Stimulated activated naive CD8-positive, alpha-beta T cell treated with anti-CD3 and anti-CD28 coated beads, Interleukin-15, Interleukin-2, amounts not matched to agents 100 ng/mL and 50 ng/mL, for 24 hours (primary cell): Measurements from ENCODE around the gene MMRN1.
A peak's percentile ranks its signal among the peaks of the same experiment; 100 is the strongest.
"Not testable (repeated sequence)": the region's sequence is repeated elsewhere in the genome, so short reads cannot be mapped to it uniquely, and the experiment has no call there.

Source experiments
- H3K27ac Mint-ChIP-seq: one replicate; pipeline ENCODE4 v1.8.0; 2021; ENCODE audit warnings: mild to moderate bottlenecking, mixed read lengths
- H3K27me3 Mint-ChIP-seq: one replicate; pipeline ENCODE4 v1.8.0; 2021; ENCODE audit warnings: mixed read lengths
- H3K36me3 Mint-ChIP-seq: one replicate; pipeline ENCODE4 v1.8.0; 2021; ENCODE audit warnings: low read depth, mixed read lengths
- H3K4me1 Mint-ChIP-seq: one replicate; pipeline ENCODE4 v1.8.0; 2021; ENCODE audit warnings: low read depth, mixed read lengths
- H3K4me3 Mint-ChIP-seq: one replicate; pipeline ENCODE4 v1.8.0; 2021; ENCODE audit warnings: mild to moderate bottlenecking, mixed read lengths
- H3K9me3 Mint-ChIP-seq: one replicate; pipeline ENCODE4 v1.8.0; 2021; ENCODE audit warnings: mixed read lengths

The MMRN1 gene

DNA sequence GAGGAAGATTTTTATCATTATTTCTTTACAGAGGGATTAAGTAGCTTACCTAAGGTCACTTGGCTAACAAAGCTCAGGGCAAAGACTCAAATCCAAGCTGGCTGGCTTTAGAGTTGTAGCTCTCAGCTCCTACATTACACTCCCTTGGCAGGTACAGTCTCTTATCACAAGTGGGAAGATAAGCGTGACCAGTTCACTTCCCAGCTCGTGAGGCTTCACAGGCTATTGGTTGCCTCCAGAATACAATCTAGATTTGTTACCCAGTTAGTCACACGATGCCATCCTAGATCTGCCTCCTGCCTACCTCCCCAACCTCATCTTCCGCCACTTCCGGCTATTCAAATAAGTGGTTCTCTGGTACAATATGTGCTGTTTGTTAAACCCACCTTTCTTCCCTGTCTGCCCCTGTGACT lies 3.7 kb downstream of the MMRN1 start:
- no peaks in the 10 kb centered on the region for H3K36me3 Mint-ChIP-seq
- H3K27ac Mint-ChIP-seq, result no peak overlapping the region
- peaks cover 20% of the 10 kb centered on the region for H3K4me1 Mint-ChIP-seq
- no peaks in the 10 kb centered on the region for H3K27me3 Mint-ChIP-seq
- H3K9me3 Mint-ChIP-seq, result no peaks in the 10 kb centered on the region
- H3K4me3 Mint-ChIP-seq, result no peak overlapping the region

- Mint-ChIP-seq H3K36me3 (no peaks in the 10 kb centered on the region), H3K4me3 (no peak overlapping the region), H3K9me3 (no peaks in the 10 kb centered on the region), H3K27me3 (peaks cover 3% of the 10 kb centered on the region), H3K27ac (no peak overlapping the region), H3K4me1 (peaks cover 17% of the 10 kb centered on the region)
These were observed 4.5 kb downstream of the MMRN1 start for GRCh38 chr4:89899152-89899551.

GRCh38 chr4:89899854-89900253 lies 5.2 kb downstream of the MMRN1 start:
- Mint-ChIP-seq H3K4me3 (no peak overlapping the region), H3K27ac (no peak overlapping the region), H3K27me3 (peaks cover 3% of the 10 kb centered on the region), H3K4me1 (peaks cover 12% of the 10 kb centered on the region), H3K36me3 (no peaks in the 10 kb centered on the region), H3K9me3 (no peaks in the 10 kb centered on the region)

GRCh38 chr4:89901808-89902431 lies 7.3 kb downstream of the MMRN1 start:
- H3K27me3 Mint-ChIP-seq, H3K4me3 Mint-ChIP-seq, H3K36me3 Mint-ChIP-seq, H3K9me3 Mint-ChIP-seq, H3K4me1 Mint-ChIP-seq, H3K27ac Mint-ChIP-seq: not testable (repeated sequence)

DNA sequence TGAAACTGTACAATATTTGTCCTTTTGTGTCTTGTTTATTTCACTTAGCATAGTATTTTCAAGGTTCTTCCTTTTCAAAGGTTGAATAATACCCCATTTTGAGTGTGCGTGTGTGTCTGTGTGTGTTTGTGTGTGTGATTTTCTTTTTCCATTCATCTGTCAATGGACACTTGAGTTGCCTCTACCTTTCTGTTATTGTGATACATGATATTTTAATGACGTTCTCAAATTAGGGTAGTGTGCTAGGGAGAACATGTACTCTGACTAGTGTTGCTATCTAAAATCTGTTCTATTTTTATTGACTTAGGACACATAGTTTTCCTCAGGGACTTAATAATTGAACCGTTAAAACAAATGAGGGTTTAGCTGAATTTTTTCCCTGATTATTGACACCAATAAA lies 9.9 kb downstream of the MMRN1 start:
- peaks cover 3% of the 10 kb centered on the region for H3K27me3 Mint-ChIP-seq
- H3K4me1 Mint-ChIP-seq, result no peaks in the 10 kb centered on the region
- no peaks in the 10 kb centered on the region for H3K36me3 Mint-ChIP-seq
- no peak overlapping the region for H3K27ac Mint-ChIP-seq
- no peak overlapping the region for H3K4me3 Mint-ChIP-seq
- H3K9me3 Mint-ChIP-seq, result no peaks in the 10 kb centered on the region

DNA sequence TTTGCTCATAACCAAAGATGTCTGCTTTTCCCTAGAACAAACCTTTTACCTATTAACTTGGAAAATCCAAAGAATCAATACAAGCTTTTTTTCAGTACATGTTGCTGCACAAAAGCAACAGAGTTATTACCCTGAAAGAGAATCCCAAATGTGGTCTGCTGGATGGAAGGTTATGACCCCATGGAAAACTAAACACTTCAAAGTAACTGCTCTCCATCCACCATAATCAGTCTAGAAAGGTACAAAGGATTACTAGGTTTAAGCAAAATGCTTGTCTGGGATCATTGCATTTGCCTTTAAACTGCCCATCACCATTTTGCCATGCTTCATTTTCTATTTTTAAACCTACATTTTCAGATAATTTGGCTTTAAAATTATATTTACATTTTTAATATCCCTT lies 11.7 kb downstream of the MMRN1 start:
- Mint-ChIP-seq H3K4me1 (no peaks in the 10 kb centered on the region), H3K27me3 (peaks cover 3% of the 10 kb centered on the region), H3K27ac (no peak overlapping the region), H3K9me3 (no peaks in the 10 kb centered on the region), H3K4me3 (no peak overlapping the region), H3K36me3 (no peaks in the 10 kb centered on the region)

DNA sequence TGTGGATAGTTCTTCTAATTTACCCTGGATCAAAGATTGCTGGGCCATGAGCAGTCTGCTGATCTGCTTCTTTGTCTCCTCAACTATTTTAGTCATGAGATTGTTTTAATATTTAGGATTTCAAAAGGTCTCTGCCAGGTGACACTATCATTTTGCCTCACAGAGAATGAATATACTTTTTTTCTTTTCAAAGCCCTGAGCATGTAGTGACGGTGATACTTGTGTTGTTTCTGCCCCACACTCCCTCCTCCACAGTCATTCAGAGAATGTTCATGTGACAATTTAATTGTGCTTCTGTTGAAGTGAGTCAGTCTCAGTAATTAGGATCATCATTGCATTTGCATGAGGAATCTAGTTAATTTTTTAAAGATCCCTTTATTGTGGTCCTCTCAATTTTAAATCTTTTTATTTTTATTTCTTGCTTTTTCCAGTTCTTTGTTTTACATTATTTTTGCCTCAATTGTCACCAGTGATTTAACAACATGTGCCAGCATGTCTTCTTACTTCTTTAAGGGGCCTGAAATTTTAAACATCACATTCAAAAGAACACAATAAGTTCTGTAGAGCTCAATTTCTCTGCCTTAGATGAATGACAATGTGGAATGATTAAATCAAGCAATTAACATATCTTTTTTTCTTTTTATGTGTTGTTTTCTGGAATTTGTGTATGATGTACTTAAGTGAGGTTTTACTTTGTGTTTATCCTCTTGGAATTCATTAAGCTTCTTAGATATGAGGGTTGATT lies 12.3 kb downstream of the MMRN1 start:
- no peaks in the 10 kb centered on the region for H3K36me3 Mint-ChIP-seq
- H3K4me3 Mint-ChIP-seq, result no peak overlapping the region

DNA sequence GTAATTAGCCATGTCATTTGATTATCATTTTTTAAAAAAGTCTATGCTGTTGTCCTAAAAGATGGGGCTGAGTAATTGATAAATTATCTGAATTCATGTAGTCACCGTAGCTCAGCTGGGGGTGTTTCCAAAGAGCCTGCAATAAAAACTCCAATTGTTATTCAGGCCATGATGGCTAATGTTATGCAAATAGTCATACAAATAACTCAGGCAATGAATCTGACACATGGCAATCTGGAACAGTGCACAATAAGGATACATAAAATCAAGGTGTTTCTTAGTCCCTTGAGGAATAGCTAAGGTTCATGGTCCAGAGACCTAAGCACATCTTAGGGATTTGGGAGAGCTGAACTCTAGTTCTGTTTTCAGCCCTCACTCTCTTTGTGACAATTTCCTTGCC lies 15.2 kb downstream of the MMRN1 start:
- H3K4me3 Mint-ChIP-seq, result no peak overlapping the region
- H3K36me3 Mint-ChIP-seq, result no peaks in the 10 kb centered on the region
- no peaks in the 10 kb centered on the region for H3K9me3 Mint-ChIP-seq
- H3K27ac Mint-ChIP-seq, result no peak overlapping the region
- H3K27me3 Mint-ChIP-seq, result no peaks in the 10 kb centered on the region
- H3K4me1 Mint-ChIP-seq, result no peaks in the 10 kb centered on the region

More for the DNA sequence above, 12.3 kb downstream of the MMRN1 start:
- Mint-ChIP-seq H3K27ac (no peak overlapping the region), H3K9me3 (no peaks in the 10 kb centered on the region), H3K27me3 (peaks cover 3% of the 10 kb centered on the region), H3K4me1 (no peaks in the 10 kb centered on the region)

DNA sequence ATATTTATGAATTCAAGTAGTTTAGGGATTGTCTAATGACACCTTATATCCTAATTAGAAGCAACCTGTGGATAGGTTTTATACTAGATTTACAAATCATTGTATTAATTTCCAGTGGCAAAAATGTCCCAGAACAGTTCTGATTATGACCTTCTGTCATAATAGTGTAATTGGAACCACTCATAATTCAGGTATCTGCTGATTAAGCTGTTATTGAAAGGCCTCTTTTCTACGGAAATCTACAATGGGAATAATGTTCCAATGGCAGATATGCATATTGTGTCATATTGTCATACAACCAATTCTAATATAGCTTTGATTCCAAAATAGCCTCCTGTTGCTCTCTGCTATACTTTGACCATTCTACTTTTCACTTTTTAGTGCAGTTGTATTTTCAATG lies 19.0 kb downstream of the MMRN1 start:
- H3K27ac Mint-ChIP-seq, result no peak overlapping the region
- no peak overlapping the region for H3K4me3 Mint-ChIP-seq
- no peaks in the 10 kb centered on the region for H3K36me3 Mint-ChIP-seq
- no peaks in the 10 kb centered on the region for H3K9me3 Mint-ChIP-seq
- H3K4me1 Mint-ChIP-seq, result no peaks in the 10 kb centered on the region
- H3K27me3 Mint-ChIP-seq, result peaks cover 3% of the 10 kb centered on the region

GRCh38 chr4:89914609-89915550 lies 20.2 kb downstream of the MMRN1 start:
- H3K9me3 Mint-ChIP-seq, result no peaks in the 10 kb centered on the region
- no peak overlapping the region for H3K27ac Mint-ChIP-seq
- no peak overlapping the region for H3K4me3 Mint-ChIP-seq
- H3K36me3 Mint-ChIP-seq, result no peaks in the 10 kb centered on the region
- H3K27me3 Mint-ChIP-seq, result peaks cover 3% of the 10 kb centered on the region
- no peaks in the 10 kb centered on the region for H3K4me1 Mint-ChIP-seq

DNA sequence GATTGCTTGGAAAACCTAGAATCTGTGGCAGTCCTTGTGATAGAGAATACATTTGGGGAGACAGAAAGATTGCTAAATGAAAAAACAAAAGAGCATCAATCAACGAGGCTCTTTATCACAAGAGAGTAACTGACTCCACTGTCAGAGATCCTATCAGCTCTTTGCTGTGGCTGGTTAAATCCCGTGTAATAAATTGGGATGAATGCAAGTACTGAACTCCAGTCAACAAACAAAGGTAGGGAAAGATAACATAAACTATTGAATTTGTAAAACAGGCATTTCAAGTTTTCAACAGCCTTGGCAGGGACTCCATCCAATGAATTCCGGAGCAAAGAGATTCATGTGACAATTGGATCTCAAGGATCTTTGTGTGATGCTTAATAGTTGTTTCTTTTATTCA lies 21.3 kb downstream of the MMRN1 start:
- no peaks in the 10 kb centered on the region for H3K4me1 Mint-ChIP-seq
- no peak overlapping the region for H3K27ac Mint-ChIP-seq
- no peaks in the 10 kb centered on the region for H3K36me3 Mint-ChIP-seq
- peaks cover 3% of the 10 kb centered on the region for H3K27me3 Mint-ChIP-seq
- no peaks in the 10 kb centered on the region for H3K9me3 Mint-ChIP-seq
- no peak overlapping the region for H3K4me3 Mint-ChIP-seq

GRCh38 chr4:89922848-89923416 lies 28.3 kb downstream of the MMRN1 start:
- Mint-ChIP-seq H3K9me3 (peaks cover 4% of the 10 kb centered on the region), H3K4me3 (no peak overlapping the region), H3K27ac (no peak overlapping the region), H3K27me3 (peaks cover 12% of the 10 kb centered on the region), H3K36me3 (no peaks in the 10 kb centered on the region), H3K4me1 (no peaks in the 10 kb centered on the region)

- H3K27ac Mint-ChIP-seq, result no peak overlapping the region
- H3K27me3 Mint-ChIP-seq, result peaks cover 9% of the 10 kb centered on the region
- peaks cover 17% of the 10 kb centered on the region for H3K4me1 Mint-ChIP-seq
- H3K36me3 Mint-ChIP-seq, result peaks cover 4% of the 10 kb centered on the region
- peaks cover 4% of the 10 kb centered on the region for H3K9me3 Mint-ChIP-seq
- no peak overlapping the region for H3K4me3 Mint-ChIP-seq
These were observed 34.2 kb downstream of the MMRN1 start for GRCh38 chr4:89928838-89929237.

GRCh38 chr4:89929425-89930159 lies 34.9 kb downstream of the MMRN1 start:
- H3K4me1 Mint-ChIP-seq, result peaks cover 17% of the 10 kb centered on the region
- peak overlapping the region; percentile 30 for H3K4me3 Mint-ChIP-seq
- no peak overlapping the region for H3K27ac Mint-ChIP-seq
- H3K36me3 Mint-ChIP-seq, result peaks cover 4% of the 10 kb centered on the region
- H3K9me3 Mint-ChIP-seq, result peaks cover 4% of the 10 kb centered on the region
- H3K27me3 Mint-ChIP-seq, result peaks cover 9% of the 10 kb centered on the region
